ENCODE measurements around the gene ZNF430. TPM values are rescaled to one million over a fixed set of nuclear protein-coding genes. Genes with fewer than 3 reads are reported as not detected.

The ZNF430 gene
- total RNA-seq, 1 donor from 2014 or later: 8.1 TPM

Other genes starting within 250 kb of the ZNF430 start
- gene ZNF66, start 244.4 kb upstream of the ZNF430 start, total RNA-seq: 4.2 TPM
- gene ZNF85, start 97.4 kb upstream of the ZNF430 start, total RNA-seq: 2.8 TPM
- 4.7 TPM for gene ZNF714, start 61.5 kb downstream of the ZNF430 start, total RNA-seq
- gene ZNF431, start 121.4 kb downstream of the ZNF430 start, total RNA-seq: 9.7 TPM

All from mesenteric fat pad (tissue), 1 donor.